H9 (cell line): ENCODE results near the gene ACOT6. TPM values are rescaled to one million over a fixed set of nuclear protein-coding genes. Genes with fewer than 3 reads are reported as not detected.

Source experiments
- DNase-seq: peaks from one replicate; pipeline ENCODE4 v3.0.0-alpha.2; 2017
- H2AFZ ChIP-seq: one replicate; pipeline ENCODE4 v1.6.1; 2013; ENCODE audit warnings: mild to moderate bottlenecking, low read length, control low read depth, moderate library complexity
- H2AK5ac ChIP-seq: 2 replicates; pipeline ENCODE4 v1.6.1; 2013; ENCODE audit warnings: low read length, control low read depth, mixed read lengths; ENCODE audit not compliant: insufficient read length
- H2BK120ac ChIP-seq: one replicate; pipeline ENCODE4 v1.6.1; 2013; ENCODE audit warnings: low read depth, mild to moderate bottlenecking, low read length, control low read depth, inconsistent platforms; ENCODE audit not compliant: poor library complexity, severe bottlenecking
- H2BK12ac ChIP-seq: 2 replicates; pipeline ENCODE4 v1.6.1; 2013; ENCODE audit warnings: low read length, control low read depth, mixed read lengths, low read depth; ENCODE audit not compliant: insufficient read length
- H2BK15ac ChIP-seq: 2 replicates; pipeline ENCODE4 v1.6.1; 2013; ENCODE audit warnings: low read depth, low read length, control low read depth
- H2BK20ac ChIP-seq: one replicate; pipeline ENCODE4 v1.6.1; 2013; ENCODE audit warnings: low read depth, mild to moderate bottlenecking, low read length, control low read depth, inconsistent platforms; ENCODE audit not compliant: poor library complexity, severe bottlenecking
- H2BK5ac ChIP-seq: 2 replicates; pipeline ENCODE4 v1.6.1; 2013; ENCODE audit warnings: low read length, control low read depth, mixed read lengths; ENCODE audit not compliant: insufficient read length
- H3K14ac ChIP-seq: 2 replicates; pipeline ENCODE4 v1.6.1; 2013; ENCODE audit warnings: low read length, control low read depth; ENCODE audit not compliant: insufficient read depth
- H3K18ac ChIP-seq: 2 replicates; pipeline ENCODE4 v1.6.1; 2013; ENCODE audit warnings: low read depth, mild to moderate bottlenecking, mixed read lengths, low read length, control low read depth; ENCODE audit not compliant: insufficient read length
- H3K23ac ChIP-seq: 2 replicates; pipeline ENCODE4 v1.6.1; 2013; ENCODE audit warnings: low read length, control low read depth, mixed read lengths, low read depth; ENCODE audit not compliant: insufficient read length
- H3K23me2 ChIP-seq: 2 replicates; pipeline ENCODE4 v1.6.1; 2013; ENCODE audit warnings: low read depth, mild to moderate bottlenecking, mixed read lengths, low read length, control low read depth; ENCODE audit not compliant: insufficient read length, poor library complexity, severe bottlenecking
- H3K27ac ChIP-seq: 2 replicates; pipeline ENCODE4 v1.5.1; 2013; ENCODE audit warnings: low read length, control low read depth, mixed read lengths, low read depth; ENCODE audit not compliant: insufficient read length
- H3K27me3 ChIP-seq: 2 replicates; pipeline ENCODE4 v1.6.1; 2013; ENCODE audit warnings: low read length, control low read depth, inconsistent platforms; ENCODE audit not compliant: insufficient read depth
- H3K4ac ChIP-seq: 2 replicates; pipeline ENCODE4 v1.6.1; 2013; ENCODE audit warnings: low read depth, mild to moderate bottlenecking, control low read depth, inconsistent platforms, low read length, moderate library complexity
- H3K4me1 ChIP-seq: 2 replicates; pipeline ENCODE4 v1.6.1; 2013; ENCODE audit warnings: low read length, control low read depth, inconsistent platforms; ENCODE audit not compliant: insufficient read depth
- H3K4me2 ChIP-seq: 2 replicates; pipeline ENCODE4 v1.6.1; 2013; ENCODE audit warnings: low read length, control low read depth, mixed read lengths; ENCODE audit not compliant: insufficient read length, insufficient read depth
- H3K56ac ChIP-seq: 2 replicates; pipeline ENCODE4 v1.6.1; 2013; ENCODE audit warnings: low read depth, mild to moderate bottlenecking, mixed read lengths, low read length, control low read depth; ENCODE audit not compliant: insufficient read length
- H3K79me1 ChIP-seq: 2 replicates; pipeline ENCODE4 v1.6.1; 2013; ENCODE audit warnings: low read depth, mild to moderate bottlenecking, moderate library complexity, low read length, control low read depth, inconsistent platforms; ENCODE audit not compliant: insufficient read depth, poor library complexity, severe bottlenecking
- H3K79me2 ChIP-seq: 2 replicates; pipeline ENCODE4 v1.6.1; 2013; ENCODE audit warnings: low read length, control low read depth, inconsistent platforms; ENCODE audit not compliant: insufficient read depth
- H3K9ac ChIP-seq: 2 replicates; pipeline ENCODE4 v1.6.1; 2013; ENCODE audit warnings: low read length, control low read depth, mixed read lengths; ENCODE audit not compliant: insufficient read length; ENCODE audit errors: extremely low read depth
- H3K9me3 ChIP-seq: one replicate; pipeline ENCODE4 v1.6.1; 2013; ENCODE audit warnings: low read depth, low read length, inconsistent platforms; ENCODE audit not compliant: control insufficient read depth
- H3T11ph ChIP-seq: one replicate; pipeline ENCODE4 v1.6.1; 2013; ENCODE audit warnings: mild to moderate bottlenecking, low read length, control low read depth, inconsistent platforms
- H4K20me1 ChIP-seq: one replicate; pipeline ENCODE4 v1.6.1; 2013; ENCODE audit not compliant: control insufficient read depth, insufficient read length, insufficient read depth
- H4K5ac ChIP-seq: 2 replicates; pipeline ENCODE4 v1.6.1; 2013; ENCODE audit warnings: low read depth, mild to moderate bottlenecking, mixed read lengths, low read length, control low read depth; ENCODE audit not compliant: insufficient read length
- H4K8ac ChIP-seq: replicated peaks from 2 replicates; pipeline ENCODE4 v1.6.1; 2013; ENCODE audit warnings: low read length, control low read depth, mixed read lengths, low read depth; ENCODE audit not compliant: insufficient read length
- H4K91ac ChIP-seq: 2 replicates; pipeline ENCODE4 v1.6.1; 2013; ENCODE audit warnings: low read depth, mild to moderate bottlenecking, moderate library complexity, mixed read lengths, low read length, control low read depth; ENCODE audit not compliant: insufficient read length
- H3K27ac Mint-ChIP-seq, 3 experiments: 2 replicates in 2 of 3; 3 replicates in 1 of 3; pipeline ENCODE4 v1.8.0; 2020 to 2021; ENCODE audit warnings: mixed read lengths in 3 of 3, mild to moderate bottlenecking in 1 of 3, moderate library complexity in 1 of 3
- H3K27me3 Mint-ChIP-seq: 2 replicates; pipeline ENCODE4 v1.8.0; 2021; ENCODE audit warnings: low read depth, mild to moderate bottlenecking, moderate library complexity, mixed read lengths
- H3K36me3 Mint-ChIP-seq, 3 experiments: 2 replicates in 2 of 3; 3 replicates in 1 of 3; pipeline ENCODE4 v1.8.0; 2020 to 2021; ENCODE audit warnings: low read depth in 3 of 3, mixed read lengths in 3 of 3; ENCODE audit not compliant: insufficient read depth in 1 of 3
- H3K4me1 Mint-ChIP-seq, 2 experiments: 2 replicates each; pipeline ENCODE4 v1.8.0; 2020; ENCODE audit warnings: mixed read lengths in 2 of 2
- H3K4me3 Mint-ChIP-seq, 2 experiments: 2 replicates in 1 of 2; 3 replicates in 1 of 2; pipeline ENCODE4 v1.8.0; 2020 to 2021; ENCODE audit warnings: mild to moderate bottlenecking in 2 of 2, mixed read lengths in 2 of 2, moderate library complexity in 1 of 2
- H3K9me3 Mint-ChIP-seq, 2 experiments: 2 replicates in 1 of 2; 3 replicates in 1 of 2; pipeline ENCODE4 v1.8.0; 2020; ENCODE audit warnings: mild to moderate bottlenecking in 2 of 2, mixed read lengths in 2 of 2, moderate library complexity in 1 of 2
- CTCF ChIP-seq: fragments of 200-600 bp; sonication (generic); conservative IDR thresholded peaks from 3 replicates; pipeline ENCODE4 v1.8.0; 2021; ENCODE audit warnings: antibody characterized with exemption, mild to moderate bottlenecking
- WGBS: extraction: QIAGEN DNeasy Blood & Tissue Kit; methylation state at CpG from one replicate; pipeline ENCODE4 v1.1.7; 2013; ENCODE audit warnings: missing lambda C conversion rate, low lambda C conversion rate, mixed read lengths; ENCODE audit not compliant: insufficient read length; ENCODE audit errors: extremely low coverage; 5-methylcytosine and 5-hydroxymethylcytosine counted together
- total RNA-seq: library from RNA; stranded (reverse); gene quantifications from 2 replicates; pipeline ENCODE4 v1.2.1, GENCODE V29; 2021

The ACOT6 gene
- total RNA-seq, 1 experiment from 2014 or later = not detected

- Histone ChIP-seq H3K23me2 (peaks cover 14% of the 10 kb centered on the region), H3K27me3 (no peaks in the 10 kb centered on the region), H3K4ac (no peak overlapping the region), H3K14ac (no peak overlapping the region), H3K23ac (no peak overlapping the region), H2BK15ac (no peak overlapping the region), H3K56ac (no peak overlapping the region), H3K9ac (no peak overlapping the region), H3K18ac (no peak overlapping the region), H3T11ph (no peak overlapping the region), H4K8ac (no peak overlapping the region), H2AK5ac (no peak overlapping the region), H3K27ac (no peak overlapping the region), H4K5ac (no peak overlapping the region), H3K79me1 (no peaks in the 10 kb centered on the region), H2BK12ac (no peak overlapping the region), H3K9me3 (no peaks in the 10 kb centered on the region), H3K4me1 (peaks cover 3% of the 10 kb centered on the region; the same call in 1 of the 2 replicates), H3K79me2 (no peaks in the 10 kb centered on the region), H2BK5ac (no peak overlapping the region), H2BK20ac (no peak overlapping the region), H2AFZ (no peak overlapping the region), H3K4me2 (no peak overlapping the region), H4K91ac (no peak overlapping the region), H4K20me1 (no peaks in the 10 kb centered on the region), H2BK120ac (no peak overlapping the region)
- no CpG with 5 or more reads among the region's 5 CpGs for WGBS
- Mint-ChIP-seq H3K27ac (peak overlapping the region in 1 of 3 experiments; percentile 44; a peak in 1 of 7 replicates), H3K4me1 (peaks cover 4 to 7% of the 10 kb centered on the region in 2 experiments), H3K36me3 (no peaks in the 10 kb centered on the region), H3K27me3 (no peaks in the 10 kb centered on the region), H3K9me3 (no peaks in the 10 kb centered on the region), H3K4me3 (no peak overlapping the region)
- no peak for DNase-seq
- TF ChIP-seq CTCF = no peak
Measured at GRCh38 chr14:73637830-73638229, 25.5 kb downstream of the ACOT6 start.
